Upper lobe of right lung (tissue), 1 donor: ENCODE measurements around the gene SARDH. TPM values are rescaled to one million over a fixed set of nuclear protein-coding genes. Genes with fewer than 3 reads are reported as not detected.

ENCODE experiments used
- ATAC-seq: fragments of 200-7000 bp; cut with Tn5 transposase; one replicate; pipeline ENCODE4 v1.9.1; 2020; ENCODE audit warnings: mild to moderate bottlenecking, moderate library complexity
- DNase-seq: peaks from one replicate; pipeline ENCODE4 v3.0.0-alpha.2; 2020
- H3K27ac ChIP-seq: fragments of 200-600 bp; one replicate; pipeline ENCODE4 v1.8.0; 2022
- H3K27me3 ChIP-seq: fragments of 200-600 bp; one replicate; pipeline ENCODE4 v1.8.0; 2022; ENCODE audit warnings: mild to moderate bottlenecking
- H3K36me3 ChIP-seq: fragments of 200-600 bp; one replicate; pipeline ENCODE4 v1.8.0; 2022
- H3K4me1 ChIP-seq: fragments of 200-600 bp; one replicate; pipeline ENCODE4 v1.8.0; 2022
- H3K4me3 ChIP-seq: fragments of 200-600 bp; one replicate; pipeline ENCODE4 v1.8.0; 2022; ENCODE audit warnings: mild to moderate bottlenecking
- H3K9me3 ChIP-seq: fragments of 200-600 bp; one replicate; pipeline ENCODE4 v1.8.0; 2022
- CTCF ChIP-seq: fragments of 200-600 bp; IDR thresholded peaks from one replicate; pipeline ENCODE4 v1.8.0; 2022; ENCODE audit warnings: antibody characterized with exemption
- intact Hi-C: fragments of 100-400 bp; cut with DNase I; formaldehyde crosslinking; loops from one replicate; pipeline ENCODE4 v1.11.0; 2022
- total RNA-seq: library from RNA; stranded (reverse); fragmentation: NEBNext Ultra II Directional; extraction: Animal tissue kit (Norgen Biotek cat#: 25700); gene quantifications from one replicate; pipeline ENCODE4 v1.2.1, GENCODE V29; 2021
- donor health status: DM: no; HTN: yes; CAD: no; lungs with severe emphysema.

Gene SARDH
- total RNA-seq, 1 donor from 2014 or later, result 6.8 TPM

GRCh38 chr9:133734590-133735414 is 3.4 kb downstream of the SARDH start:
- no peak for TF ChIP-seq CTCF

GRCh38 chr9:133733796-133734533 is 4.2 kb downstream of the SARDH start:
- no peaks in the 10 kb centered on the region for H3K27me3 ChIP-seq

More at GRCh38 chr9:133734590-133735414, 3.4 kb downstream of the SARDH start:
- no peaks in the 10 kb centered on the region for H3K27me3 ChIP-seq
- H3K4me1 ChIP-seq, result peaks cover 13% of the 10 kb centered on the region
- no peaks in the 10 kb centered on the region for H3K9me3 ChIP-seq
- no peaks in the 10 kb centered on the region for H3K36me3 ChIP-seq
- ATAC-seq (no peak), DNase-seq (peak; percentile 56)
- intact Hi-C loops, result no loop called here
- no peak overlapping the region for H3K4me3 ChIP-seq
- H3K27ac ChIP-seq, result no peak overlapping the region

GRCh38 chr9:133733421-133733795 is 4.7 kb downstream of the SARDH start:
- Histone ChIP-seq H3K27me3 (no peaks in the 10 kb centered on the region), H3K4me3 (no peak overlapping the region), H3K36me3 (no peaks in the 10 kb centered on the region), H3K4me1 (peaks cover 9% of the 10 kb centered on the region), H3K9me3 (no peaks in the 10 kb centered on the region), H3K27ac (no peak overlapping the region)
- intact Hi-C loops, result no loop called here
- DNase-seq, result no peak
- no peak for ATAC-seq
- TF ChIP-seq CTCF, result no peak

More at GRCh38 chr9:133733796-133734533, 4.2 kb downstream of the SARDH start:
- Histone ChIP-seq H3K9me3 (no peaks in the 10 kb centered on the region), H3K27ac (no peak overlapping the region), H3K4me1 (peaks cover 13% of the 10 kb centered on the region), H3K36me3 (no peaks in the 10 kb centered on the region), H3K4me3 (no peak overlapping the region)
- intact Hi-C loops, result no loop called here
- ATAC-seq (no peak), DNase-seq (no peak)
- no peak for TF ChIP-seq CTCF

- no peak overlapping the region for H3K4me3 ChIP-seq
- H3K27ac ChIP-seq, result no peak overlapping the region
- H3K9me3 ChIP-seq, result no peaks in the 10 kb centered on the region
- intact Hi-C loops, result no loop called here
- ATAC-seq (no peak), DNase-seq (peak; percentile 51)
- no peaks in the 10 kb centered on the region for H3K36me3 ChIP-seq
- H3K27me3 ChIP-seq, result no peaks in the 10 kb centered on the region
- TF ChIP-seq CTCF, result no peak
- peaks cover 7% of the 10 kb centered on the region for H3K4me1 ChIP-seq
Observed at GRCh38 chr9:133732639-133733408, 5.3 kb downstream of the SARDH start.

- no peak overlapping the region for H3K27ac ChIP-seq
- H3K36me3 ChIP-seq, result no peaks in the 10 kb centered on the region
- H3K4me1 ChIP-seq, result no peaks in the 10 kb centered on the region
- no peaks in the 10 kb centered on the region for H3K27me3 ChIP-seq
- intact Hi-C loops, result no loop called here
- DNase-seq, result peak; percentile 58
- no peaks in the 10 kb centered on the region for H3K9me3 ChIP-seq
- ATAC-seq, result peak; percentile 31
- no peak overlapping the region for H3K4me3 ChIP-seq
- no peak for TF ChIP-seq CTCF
Observed at GRCh38 chr9:133731876-133732638, 6.1 kb downstream of the SARDH start.
